Naive thymus-derived CD4-positive, alpha-beta T cell (primary cell): Measurements from ENCODE around the gene APOL4. TPM values are rescaled to one million over a fixed set of nuclear protein-coding genes. Genes with fewer than 3 reads are reported as not detected.
A peak's percentile ranks its signal among the peaks of the same experiment; 100 is the strongest.

ENCODE experiments used
- ATAC-seq: fragments of 150-1000 bp; cut with Tn5 transposase; 2 replicates; pipeline ENCODE4 v1.10.0; 2021; ENCODE audit warnings: mild to moderate bottlenecking, moderate library complexity
- CTCF ChIA-PET: fragments of 350-600 bp; sonication (Branson Sonifier 250); formaldehyde crosslinking; loops from one replicate; lab custom pipeline; 2021; ENCODE audit warnings: antibody characterized with exemption; lab: Charles Lee
- POLR2A ChIA-PET: fragments of 350-600 bp; sonication (Branson Sonifier 250); formaldehyde crosslinking; loops from one replicate; lab custom pipeline; 2021; ENCODE audit warnings: antibody characterized with exemption, inconsistent platforms; lab: Charles Lee
- DNase-seq, 9 donors: peaks; one replicate each; pipeline versions ENCODE4 v3.0.0 to v3.0.0-alpha.2; 2020 to 2022; ENCODE audit warnings: mixed read lengths in 1 of 9
- H3K27ac ChIP-seq: one replicate; pipeline ENCODE4 v1.7.0; 2013; ENCODE audit warnings: mild to moderate bottlenecking, low read depth, low read length, moderate library complexity
- H3K27me3 ChIP-seq, 2 donors: one replicate each; pipeline ENCODE4 v1.7.0; 2013; ENCODE audit warnings: low read length in 2 of 2, mild to moderate bottlenecking in 2 of 2, moderate library complexity in 2 of 2; ENCODE audit not compliant: control insufficient read depth in 2 of 2, insufficient read depth in 2 of 2
- H3K36me3 ChIP-seq, 3 experiments: 1 replicate in 2 of 3; 2 replicates in 1 of 3; pipeline ENCODE4 v1.7.0; 2013; ENCODE audit warnings: low read length in 3 of 3, mild to moderate bottlenecking in 3 of 3, moderate library complexity in 1 of 3; ENCODE audit not compliant: insufficient read depth in 3 of 3, control insufficient read depth in 2 of 3
- H3K4me1 ChIP-seq, 2 donors: one replicate each; pipeline ENCODE4 v1.7.0; 2013; ENCODE audit warnings: low read length in 2 of 2, mild to moderate bottlenecking in 2 of 2, moderate library complexity in 1 of 2; ENCODE audit not compliant: control insufficient read depth in 2 of 2, insufficient read depth in 2 of 2
- H3K4me3 ChIP-seq: 2 replicates; pipeline ENCODE4 v1.7.0; 2013; ENCODE audit warnings: mild to moderate bottlenecking, low read length
- H3K9me3 ChIP-seq, 3 experiments: 1 replicate in 2 of 3; 2 replicates in 1 of 3; pipeline ENCODE4 v1.7.0; 2013; ENCODE audit warnings: low read length in 3 of 3; ENCODE audit not compliant: control insufficient read depth in 2 of 3
- H3K27ac Mint-ChIP-seq, 9 donors: one replicate each; pipeline ENCODE4 v1.8.0; 2020 to 2022; ENCODE audit warnings: mixed read lengths in 9 of 9, mild to moderate bottlenecking in 8 of 9, moderate library complexity in 5 of 9, inconsistent platforms in 2 of 9
- H3K27me3 Mint-ChIP-seq, 5 donors: one replicate each; pipeline ENCODE4 v1.8.0; 2021 to 2022; ENCODE audit warnings: mixed read lengths in 5 of 5, mild to moderate bottlenecking in 1 of 5
- H3K36me3 Mint-ChIP-seq, 5 donors: one replicate each; pipeline ENCODE4 v1.8.0; 2020 to 2022; ENCODE audit warnings: mixed read lengths in 5 of 5, mild to moderate bottlenecking in 3 of 5, inconsistent platforms in 1 of 5
- H3K4me1 Mint-ChIP-seq, 7 donors: one replicate each; pipeline ENCODE4 v1.8.0; 2020 to 2022; ENCODE audit warnings: mixed read lengths in 7 of 7, mild to moderate bottlenecking in 3 of 7, inconsistent platforms in 1 of 7
- H3K4me3 Mint-ChIP-seq, 10 donors: one replicate each; pipeline ENCODE4 v1.8.0; 2020 to 2022; ENCODE audit warnings: mild to moderate bottlenecking in 10 of 10, mixed read lengths in 10 of 10, moderate library complexity in 6 of 10, inconsistent platforms in 2 of 10
- H3K9me3 Mint-ChIP-seq, 11 donors: one replicate each; pipeline ENCODE4 v1.8.0; 2020 to 2022; ENCODE audit warnings: mixed read lengths in 11 of 11, mild to moderate bottlenecking in 4 of 11, inconsistent platforms in 1 of 11, moderate library complexity in 1 of 11
- intact Hi-C, 2 donors: fragments of 100-400 bp; cut with micrococcal nuclease; formaldehyde crosslinking; loops; one replicate each; pipeline ENCODE4 v1.15.1; 2023
- polyA plus RNA-seq, 2 donors: library from polyadenylated mRNA; unstranded; fragments of 300-500 nt; fragmentation: Illumina TruSeq; gene quantifications; one replicate each; pipeline ENCODE4 v1.2.3, GENCODE V29; 2021
- total RNA-seq, 6 experiments: library from RNA in 5 of 6; stranded (reverse) in 5 of 6; gene quantifications; 1 replicate in 5 of 6; 2 replicates in 1 of 6; pipeline ENCODE4 v1.2.3 and lab custom pipeline; 2021 to 2026

The APOL4 gene
- total and polyA plus RNA-seq, 7 experiments from 2014 or later = 1.2 TPM; not detected in 6

- Histone ChIP-seq H3K9me3 (no peaks in the 10 kb centered on the region), H3K36me3 (no peaks in the 10 kb centered on the region), H3K4me3 (no peak overlapping the region), H3K27me3 (no peaks in the 10 kb centered on the region), H3K4me1 (peaks cover 0 to 4% of the 10 kb centered on the region in 2 donors), H3K27ac (no peak overlapping the region)
- CTCF ChIA-PET = no interaction called here
- intact Hi-C loops = no loop called here
- DNase-seq = no peak
- ATAC-seq = no peak
- Mint-ChIP-seq H3K4me3 (no peak overlapping the region), H3K4me1 (peaks cover 0 to 28% (median 14%) of the 10 kb centered on the region in 7 donors), H3K36me3 (no peaks in the 10 kb centered on the region), H3K27me3 (peaks cover 0 to 22% (median 9%) of the 10 kb centered on the region in 5 donors), H3K9me3 (no peaks in the 10 kb centered on the region), H3K27ac (no peak overlapping the region)
- POLR2A ChIA-PET = no interaction called here
These were observed 2.5 kb downstream of the APOL4 start for GRCh38 chr22:36199001-36199551.

DNA sequence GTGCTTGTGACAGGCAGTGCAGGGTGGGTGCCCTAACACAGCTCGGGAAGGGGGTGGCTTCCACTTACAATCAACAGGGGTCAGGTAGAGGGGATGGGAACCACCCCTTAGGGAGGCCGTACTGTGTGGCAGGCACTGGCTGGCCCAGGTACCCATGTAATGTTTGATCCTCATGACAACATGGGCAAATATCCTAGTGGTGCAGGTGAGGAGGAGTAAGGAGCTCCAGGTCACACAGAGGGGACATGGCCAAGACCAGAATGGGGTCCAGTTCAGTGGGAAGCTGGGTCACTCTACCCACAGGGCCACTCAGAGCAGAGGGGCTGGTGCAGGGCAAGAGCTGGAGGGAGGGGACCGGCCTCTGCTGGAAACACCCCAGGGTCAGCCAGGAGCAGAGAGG lies 3.1 kb downstream of the APOL4 start:
- Histone ChIP-seq H3K27ac (no peak overlapping the region), H3K4me3 (no peak overlapping the region), H3K36me3 (no peaks in the 10 kb centered on the region), H3K9me3 (no peaks in the 10 kb centered on the region), H3K4me1 (peaks cover 0 to 4% of the 10 kb centered on the region in 2 donors), H3K27me3 (no peaks in the 10 kb centered on the region)
- peak overlapping the region in 3 of 9 donors; percentile 9 to 57 (median 51) for H3K27ac Mint-ChIP-seq
- H3K9me3 Mint-ChIP-seq = no peaks in the 10 kb centered on the region
- H3K36me3 Mint-ChIP-seq = no peaks in the 10 kb centered on the region
- DNase-seq = no peak
- H3K4me1 Mint-ChIP-seq = peaks cover 0 to 28% (median 14%) of the 10 kb centered on the region in 7 donors
- intact Hi-C loops = no loop called here
- peaks cover 0 to 17% (median 10%) of the 10 kb centered on the region in 5 donors for H3K27me3 Mint-ChIP-seq
- POLR2A ChIA-PET = no interaction called here
- H3K4me3 Mint-ChIP-seq = no peak overlapping the region
- CTCF ChIA-PET = no interaction called here
- ATAC-seq = no peak

- ATAC-seq (no peak), DNase-seq (no peak)
- Mint-ChIP-seq H3K27ac (peak overlapping the region in 2 of 9 donors; percentile 9 to 62), H3K4me3 (peak overlapping the region in 1 of 10 donors; percentile 43), H3K27me3 (peaks cover 0 to 12% (median 8%) of the 10 kb centered on the region in 5 donors), H3K4me1 (peaks cover 0 to 28% (median 14%) of the 10 kb centered on the region in 7 donors), H3K9me3 (no peaks in the 10 kb centered on the region), H3K36me3 (no peaks in the 10 kb centered on the region)
- Histone ChIP-seq H3K36me3 (no peaks in the 10 kb centered on the region), H3K4me1 (peaks cover 0 to 4% of the 10 kb centered on the region in 2 donors), H3K27me3 (no peaks in the 10 kb centered on the region), H3K9me3 (no peaks in the 10 kb centered on the region), H3K4me3 (no peak overlapping the region), H3K27ac (no peak overlapping the region)
- intact Hi-C loops = loop anchor here in 1 of 2 donors (2.0 kb wide), 1 partner anchor 41 kb away; the partner anchor contains the start of gene APOL2
- POLR2A ChIA-PET = no interaction called here
- CTCF ChIA-PET = interaction anchor here (0.6 to 0.8 kb wide), 2 partner anchors 69 to 278 kb away, joined by 3 read pairs; no protein-coding TSS in a partner anchor
These were observed 4.0 kb downstream of the APOL4 start for GRCh38 chr22:36197514-36198146.

DNA sequence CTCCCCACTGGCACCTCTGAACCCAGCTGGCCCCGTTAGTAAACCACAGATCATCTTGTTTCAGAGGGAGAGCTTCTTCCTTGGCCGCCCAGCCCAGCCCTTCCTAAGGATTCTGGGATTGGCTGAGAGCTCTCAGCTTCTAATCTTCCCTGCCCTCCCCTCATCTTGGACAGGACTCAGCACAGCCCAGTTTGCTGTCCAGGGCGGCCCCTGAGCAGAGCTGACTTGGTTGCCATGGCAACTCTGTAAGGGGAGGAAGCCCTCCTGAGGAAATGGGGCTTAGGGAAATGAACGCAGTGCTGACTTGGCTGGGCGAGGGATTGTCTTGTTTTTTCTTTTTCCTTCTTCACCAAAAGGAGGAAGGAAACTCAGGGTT lies 4.6 kb downstream of the APOL4 start:
- Mint-ChIP-seq H3K27ac (peak overlapping the region in 1 of 9 donors; percentile 20), H3K4me1 (peaks cover 0 to 27% (median 14%) of the 10 kb centered on the region in 7 donors), H3K9me3 (no peaks in the 10 kb centered on the region), H3K36me3 (no peaks in the 10 kb centered on the region), H3K27me3 (peaks cover 0 to 10% (median 6%) of the 10 kb centered on the region in 5 donors), H3K4me3 (no peak overlapping the region)
- no peaks in the 10 kb centered on the region for H3K27me3 ChIP-seq
- H3K27ac ChIP-seq = no peak overlapping the region
- H3K4me1 ChIP-seq = peaks cover 0 to 4% of the 10 kb centered on the region in 2 donors
- intact Hi-C loops = loop anchor here in 1 of 2 donors (2.0 kb wide), 1 partner anchor 42 kb away; the partner anchor contains the start of gene APOL2
- ChIA-PET POLR2A (no interaction called here), CTCF (interaction anchor here (0.8 kb wide), 1 partner anchor 279 kb away, joined by 3 read pairs; no protein-coding TSS in a partner anchor)
- H3K9me3 ChIP-seq = no peaks in the 10 kb centered on the region
- H3K36me3 ChIP-seq = no peaks in the 10 kb centered on the region
- H3K4me3 ChIP-seq = no peak overlapping the region
- no peak for DNase-seq
- ATAC-seq = no peak

- H3K4me1 Mint-ChIP-seq = peaks cover 0 to 23% (median 14%) of the 10 kb centered on the region in 7 donors
These were observed 5.2 kb downstream of the APOL4 start for GRCh38 chr22:36196254-36197064.

GRCh38 chr22:36194971-36195370 lies 6.6 kb downstream of the APOL4 start:
- intact Hi-C loops = loop anchor here (1.0 to 2.0 kb wide), 3 partner anchors 26 to 82 kb away; no protein-coding TSS in a partner anchor
- Mint-ChIP-seq H3K4me3 (no peak overlapping the region), H3K27ac (no peak overlapping the region)

More at GRCh38 chr22:36196254-36197064, 5.2 kb downstream of the APOL4 start:
- ChIA-PET POLR2A (no interaction called here), CTCF (interaction anchor here (0.7 to 1.0 kb wide), 5 partner anchors 12 to 296 kb away, joined by 3 to 8 read pairs (median 3); partner anchors contain the start of gene APOL2)
- no peak overlapping the region for H3K27ac Mint-ChIP-seq
- intact Hi-C loops = loop anchor here in 1 of 2 donors (2.0 kb wide), 1 partner anchor 42 kb away; the partner anchor contains the start of gene APOL2
- Histone ChIP-seq H3K27ac (no peak overlapping the region), H3K9me3 (no peaks in the 10 kb centered on the region), H3K27me3 (no peaks in the 10 kb centered on the region), H3K4me3 (no peak overlapping the region), H3K4me1 (peaks cover 0 to 4% of the 10 kb centered on the region in 2 donors), H3K36me3 (no peaks in the 10 kb centered on the region)
- H3K4me3 Mint-ChIP-seq = no peak overlapping the region
- H3K9me3 Mint-ChIP-seq = no peaks in the 10 kb centered on the region
- peaks cover 0 to 10% (median 3%) of the 10 kb centered on the region in 5 donors for H3K27me3 Mint-ChIP-seq
- DNase-seq (no peak), ATAC-seq (no peak)
- H3K36me3 Mint-ChIP-seq = no peaks in the 10 kb centered on the region

More at GRCh38 chr22:36194971-36195370, 6.6 kb downstream of the APOL4 start:
- Histone ChIP-seq H3K36me3 (no peaks in the 10 kb centered on the region), H3K27ac (no peak overlapping the region), H3K9me3 (no peaks in the 10 kb centered on the region), H3K27me3 (no peaks in the 10 kb centered on the region), H3K4me3 (no peak overlapping the region), H3K4me1 (peaks cover 0 to 4% of the 10 kb centered on the region in 2 donors)
- peaks cover 0 to 23% (median 14%) of the 10 kb centered on the region in 7 donors for H3K4me1 Mint-ChIP-seq
- ChIA-PET CTCF (interaction anchor here (0.6 to 1.4 kb wide), 7 partner anchors 17 to 291 kb away, joined by 3 to 7 read pairs (median 4); partner anchors contain the start of gene APOL2), POLR2A (interaction anchor here (0.6 to 0.8 kb wide), 2 partner anchors 82 to 83 kb away, joined by 3 read pairs; no protein-coding TSS in a partner anchor)
- peaks cover 0 to 16% (median 0%) of the 10 kb centered on the region in 5 donors for H3K27me3 Mint-ChIP-seq
- H3K9me3 Mint-ChIP-seq = peaks cover 0 to 2% (median 0%) of the 10 kb centered on the region in 11 donors
- DNase-seq (peak in 7 of 9 donors; percentile 15 to 41 (median 32)), ATAC-seq (peak; percentile 77)
- H3K36me3 Mint-ChIP-seq = no peaks in the 10 kb centered on the region
